Mesenchymal stem cell (in vitro differentiated cells and primary cell): ENCODE results near the gene COL16A1.

Experiments
- DNase-seq: peaks from one replicate; pipeline ENCODE4 v3.0.0-alpha.2; 2013
- H2AFZ ChIP-seq: one replicate; pipeline ENCODE4 v1.6.1; 2013; ENCODE audit warnings: low read depth, mild to moderate bottlenecking, control low read depth, inconsistent platforms, low read length, moderate library complexity
- H2AK5ac ChIP-seq: 2 replicates; pipeline ENCODE4 v1.6.1; 2013; ENCODE audit warnings: low read length, moderate library complexity, mild to moderate bottlenecking, inconsistent platforms; ENCODE audit not compliant: severe bottlenecking
- H2BK120ac ChIP-seq: one replicate; pipeline ENCODE4 v1.6.1; 2013; ENCODE audit warnings: low read depth, mild to moderate bottlenecking, inconsistent platforms, low read length, moderate library complexity
- H2BK12ac ChIP-seq, 2 experiments: one replicate each; pipeline ENCODE4 v1.6.1; 2013; ENCODE audit warnings: inconsistent platforms in 2 of 2, low read length in 2 of 2, mild to moderate bottlenecking in 2 of 2, moderate library complexity in 2 of 2, control low read depth in 1 of 2
- H2BK15ac ChIP-seq: one replicate; pipeline ENCODE4 v1.6.1; 2013; ENCODE audit warnings: mild to moderate bottlenecking, low read depth, inconsistent platforms; ENCODE audit not compliant: poor library complexity, severe bottlenecking
- H2BK5ac ChIP-seq: 2 replicates; pipeline ENCODE4 v1.6.1; 2013; ENCODE audit warnings: low read depth, mild to moderate bottlenecking, low read length, control low read depth, inconsistent platforms; ENCODE audit not compliant: poor library complexity, severe bottlenecking
- H3K14ac ChIP-seq, 2 experiments: one replicate each; pipeline ENCODE4 v1.6.1; 2013; ENCODE audit warnings: inconsistent platforms in 2 of 2, low read length in 2 of 2, control low read depth in 1 of 2, mild to moderate bottlenecking in 1 of 2, moderate library complexity in 1 of 2
- H3K18ac ChIP-seq, 2 experiments: one replicate each; pipeline ENCODE4 v1.6.1; 2013; ENCODE audit warnings: inconsistent platforms in 2 of 2, low read length in 2 of 2, control low read depth in 1 of 2, low read depth in 1 of 2, mild to moderate bottlenecking in 1 of 2
- H3K23ac ChIP-seq, 2 experiments: one replicate each; pipeline ENCODE4 v1.6.1; 2013; ENCODE audit warnings: inconsistent platforms in 2 of 2, low read length in 2 of 2, mild to moderate bottlenecking in 2 of 2, moderate library complexity in 2 of 2, control low read depth in 1 of 2
- H3K27ac ChIP-seq: 2 replicates; pipeline ENCODE4 v1.5.1; 2013; ENCODE audit warnings: mild to moderate bottlenecking, moderate library complexity, low read length, control low read depth, inconsistent platforms; ENCODE audit not compliant: poor library complexity, severe bottlenecking
- H3K27me3 ChIP-seq, 2 experiments: 2 replicates each; pipeline versions ENCODE4 v1.6.1 to v1.7.0; 2013; ENCODE audit warnings: low read length in 2 of 2, mild to moderate bottlenecking in 2 of 2, moderate library complexity in 2 of 2, control low read depth in 1 of 2, inconsistent platforms in 1 of 2; ENCODE audit not compliant: control insufficient read depth in 1 of 2, insufficient read depth in 1 of 2
- H3K36me3 ChIP-seq, 2 experiments: 2 replicates each; pipeline versions ENCODE4 v1.6.1 to v1.7.0; 2013; ENCODE audit warnings: low read length in 2 of 2, control low read depth in 1 of 2, inconsistent platforms in 1 of 2, low read depth in 1 of 2, mild to moderate bottlenecking in 1 of 2; ENCODE audit not compliant: insufficient read depth in 2 of 2, control insufficient read depth in 1 of 2
- H3K4ac ChIP-seq, 2 experiments: one replicate each; pipeline ENCODE4 v1.6.1; 2013; ENCODE audit warnings: inconsistent platforms in 2 of 2, low read length in 2 of 2, mild to moderate bottlenecking in 2 of 2, moderate library complexity in 2 of 2, control low read depth in 1 of 2, low read depth in 1 of 2
- H3K4me1 ChIP-seq: 2 replicates; pipeline ENCODE4 v1.6.1; 2013; ENCODE audit warnings: low read depth, low read length, control low read depth; ENCODE audit not compliant: control insufficient read depth, insufficient read depth
- H3K4me2 ChIP-seq: 2 replicates; pipeline ENCODE4 v1.6.1; 2013; ENCODE audit warnings: low read length, mild to moderate bottlenecking, inconsistent platforms; ENCODE audit not compliant: poor library complexity, severe bottlenecking
- H3K4me3 ChIP-seq, 2 experiments: 2 replicates each; pipeline versions ENCODE4 v1.5.1 to v1.7.0; 2013; ENCODE audit warnings: low read length in 2 of 2, mild to moderate bottlenecking in 2 of 2, control low read depth in 1 of 2, low read depth in 1 of 2; ENCODE audit not compliant: insufficient read depth in 1 of 2
- H3K79me1 ChIP-seq: replicated peaks from 2 replicates; pipeline ENCODE4 v1.6.1; 2013; ENCODE audit warnings: mild to moderate bottlenecking, control low read depth, low read length, inconsistent platforms; ENCODE audit not compliant: poor library complexity, severe bottlenecking
- H3K9ac ChIP-seq: 2 replicates; pipeline ENCODE4 v1.7.0; 2013; ENCODE audit warnings: mild to moderate bottlenecking, low read length, moderate library complexity
- H3K9me3 ChIP-seq: 2 replicates; pipeline ENCODE4 v1.7.0; 2013; ENCODE audit warnings: mild to moderate bottlenecking, low read length; ENCODE audit not compliant: control insufficient read depth
- H4K8ac ChIP-seq: one replicate; pipeline ENCODE4 v1.6.1; 2013; ENCODE audit warnings: inconsistent platforms, mild to moderate bottlenecking, low read length, moderate library complexity
- H4K91ac ChIP-seq: one replicate; pipeline ENCODE4 v1.6.1; 2013; ENCODE audit warnings: mild to moderate bottlenecking, low read length, inconsistent platforms
- WGBS: methylation state at CpG from one replicate; pipeline ENCODE4 v1.1.7; 2013; ENCODE audit warnings: mixed read lengths; 5-methylcytosine and 5-hydroxymethylcytosine counted together

Gene COL16A1

GRCh38 chr1:31705080-31705866 is 1.5 kb upstream of the COL16A1 start:
- Histone ChIP-seq H3K4ac (peak overlapping the region; percentile 46 to 81), H2AK5ac (peak overlapping the region; percentile 63), H3K9me3 (no peaks in the 10 kb centered on the region), H3K18ac (peak overlapping the region; percentile 72 to 86), H3K27me3 (no peaks in the 10 kb centered on the region), H2BK12ac (peak overlapping the region; percentile 59 to 80), H2BK5ac (no peak overlapping the region), H4K8ac (peak overlapping the region; percentile 80), H3K79me1 (no peaks in the 10 kb centered on the region), H3K23ac (no peak overlapping the region), H3K36me3 (peaks cover 0 to 2% of the 10 kb centered on the region in 2 experiments), H2BK15ac (peak overlapping the region; percentile 91), H2AFZ (no peak overlapping the region), H3K4me2 (peak overlapping the region; percentile 9), H3K4me3 (peak overlapping the region in 1 of 2 experiments; percentile 70), H3K9ac (peak overlapping the region; percentile 79), H3K14ac (no peak overlapping the region), H3K27ac (no peak overlapping the region), H4K91ac (peak overlapping the region; percentile 79), H2BK120ac (peak overlapping the region; percentile 74), H3K4me1 (peaks cover 72% of the 10 kb centered on the region)
- 32% methylated on average over 22 of the region's 23 CpGs for WGBS
- peak; percentile 87 for DNase-seq

- H3K4me1 ChIP-seq: peaks cover 80% of the 10 kb centered on the region
- peak; percentile 81 for DNase-seq
- H3K9ac ChIP-seq: peak overlapping the region; percentile 89
- no peaks in the 10 kb centered on the region for H3K79me1 ChIP-seq
- no peaks in the 10 kb centered on the region for H3K27me3 ChIP-seq
- peak overlapping the region; percentile 96 for H4K8ac ChIP-seq
- peak overlapping the region; percentile 34 to 80 for H2BK12ac ChIP-seq
- peak overlapping the region in 1 of 2 experiments; percentile 26 for H3K14ac ChIP-seq
- H3K27ac ChIP-seq: no peak overlapping the region
- no peaks in the 10 kb centered on the region for H3K9me3 ChIP-seq
- H3K36me3 ChIP-seq: peaks cover 7 to 10% of the 10 kb centered on the region in 2 experiments
- peak overlapping the region; percentile 70 for H3K4me2 ChIP-seq
- H3K4me3 ChIP-seq: peak overlapping the region; percentile 48 to 86
- peak overlapping the region; percentile 63 for H2AK5ac ChIP-seq
- peak overlapping the region; percentile 98 for H2BK120ac ChIP-seq
- H3K23ac ChIP-seq: peak overlapping the region in 1 of 2 experiments; percentile 1
- no peak overlapping the region for H2BK5ac ChIP-seq
- no peak overlapping the region for H2AFZ ChIP-seq
- peak overlapping the region; percentile 95 for H2BK15ac ChIP-seq
- H3K4ac ChIP-seq: peak overlapping the region; percentile 81 to 84
- WGBS: 7% methylated on average over 14 of the region's 19 CpGs
- peak overlapping the region; percentile 86 to 90 for H3K18ac ChIP-seq
- peak overlapping the region; percentile 90 for H4K91ac ChIP-seq
Observed at GRCh38 chr1:31704271-31705079, 658 bp upstream of the COL16A1 start.

- Histone ChIP-seq H4K8ac (no peak overlapping the region), H2BK120ac (no peak overlapping the region), H3K4me3 (peak overlapping the region in 1 of 2 experiments; percentile 86), H3K9ac (peak overlapping the region; percentile 89), H3K36me3 (peaks cover 17 to 25% of the 10 kb centered on the region in 2 experiments), H3K27me3 (no peaks in the 10 kb centered on the region), H3K4me1 (peaks cover 73% of the 10 kb centered on the region), H2BK5ac (peak overlapping the region; percentile 25), H2AFZ (no peak overlapping the region), H3K23ac (peak overlapping the region in 1 of 2 experiments; percentile 2), H3K4me2 (peak overlapping the region; percentile 70), H3K9me3 (no peaks in the 10 kb centered on the region), H3K14ac (no peak overlapping the region), H3K18ac (peak overlapping the region; percentile 86 to 90), H3K4ac (peak overlapping the region; percentile 21 to 49), H2BK12ac (peak overlapping the region; percentile 60 to 99), H2AK5ac (peak overlapping the region; percentile 95), H3K79me1 (peaks cover 2% of the 10 kb centered on the region), H4K91ac (peak overlapping the region; percentile 23), H3K27ac (peak overlapping the region; percentile 90), H2BK15ac (peak overlapping the region; percentile 94)
- WGBS: 77% methylated on average over 8 of the region's 8 CpGs
- DNase-seq: no peak
Observed at GRCh38 chr1:31702836-31703404, 897 bp downstream of the COL16A1 start.
